H1 (cell line): Measurements from ENCODE around the gene PDE5A.

Experiments
- EGR1 ChIP-seq: IDR thresholded peaks from 2 replicates; pipeline ENCODE4 v1.6.1; 2011; ENCODE audit warnings: low read depth, low read length, borderline replicate concordance
- EP300 ChIP-seq, 2 experiments: IDR thresholded peaks; 1 replicate in 1 of 2; 2 replicates in 1 of 2; pipeline ENCODE4 v1.6.1; 2011 to 2012; ENCODE audit warnings: low read depth in 2 of 2, low read length in 2 of 2, mild to moderate bottlenecking in 2 of 2, borderline replicate concordance in 1 of 2, inconsistent platforms in 1 of 2, moderate library complexity in 1 of 2
- EZH2 ChIP-seq: fragments of 200-600 bp; sonication (generic); IDR thresholded peaks from 2 replicates; pipeline ENCODE4 v1.7.1; 2012; ENCODE audit warnings: low read depth, mild to moderate bottlenecking, moderate library complexity, low read length, inconsistent platforms; ENCODE audit not compliant: severe bottlenecking
- POLR2A ChIP-seq, 2 experiments: IDR thresholded peaks; 1 replicate in 1 of 2; 2 replicates in 1 of 2; pipeline ENCODE4 v1.6.1; 2011; ENCODE audit warnings: low read depth in 2 of 2, low read length in 2 of 2, mild to moderate bottlenecking in 2 of 2; ENCODE audit errors: control extremely low read depth in 1 of 2
- RAD21 ChIP-seq, 2 experiments: IDR thresholded peaks in 1 of 2; conservative IDR thresholded peaks in 1 of 2; 2 replicates each; pipeline ENCODE4 v1.6.1; 2011; ENCODE audit warnings: low read depth in 2 of 2, low read length in 2 of 2, improper control_type of control experiment in 1 of 2, inconsistent platforms in 1 of 2, mild to moderate bottlenecking in 1 of 2, moderate library complexity in 1 of 2
- RNF2 ChIP-seq: fragments of 200-900, 300-1000 bp; sonication (generic); IDR thresholded peaks from 2 replicates; pipeline ENCODE4 v1.7.1; 2016; ENCODE audit warnings: borderline replicate concordance, low read depth, mild to moderate bottlenecking, antibody characterized with exemption, low read length; ENCODE audit not compliant: poor library complexity, severe bottlenecking; ENCODE audit errors: missing control alignments
- SUZ12 ChIP-seq: fragments of 200-600 bp; sonication (generic); IDR thresholded peaks from 2 replicates; pipeline ENCODE4 v1.6.1; 2012; ENCODE audit warnings: mild to moderate bottlenecking, inconsistent platforms, low read length, moderate library complexity, mixed read lengths
- TAF1 ChIP-seq: IDR thresholded peaks from 2 replicates; pipeline ENCODE4 v1.6.1; 2011; ENCODE audit warnings: mild to moderate bottlenecking, low read depth, low read length
- TEAD4 ChIP-seq: IDR thresholded peaks from 2 replicates; pipeline ENCODE4 v1.6.1; 2012; ENCODE audit warnings: low read depth, low read length, inconsistent platforms, mixed read lengths
- YY1 ChIP-seq: IDR thresholded peaks from 2 replicates; pipeline ENCODE4 v1.6.1; 2011; ENCODE audit warnings: low read depth, mild to moderate bottlenecking, low read length
- ZNF274 ChIP-seq: IDR thresholded peaks from 2 replicates; pipeline ENCODE4 v1.7.0; 2012; ENCODE audit warnings: low read length, borderline replicate concordance; ENCODE audit errors: extremely low read depth
- TF ChIP-seq, protein P1 (sequence below), 3 experiments: IDR thresholded peaks; 1 replicate in 2 of 3; 2 replicates in 1 of 3; pipeline versions ENCODE4 v1.5.1 to v1.6.1; 2011; ENCODE audit warnings: low read length in 3 of 3, mild to moderate bottlenecking in 3 of 3, inconsistent platforms in 2 of 3, low read depth in 1 of 3, moderate library complexity in 1 of 3; ENCODE audit not compliant: insufficient read depth in 1 of 3; ENCODE audit errors: control extremely low read depth in 1 of 3
- TF ChIP-seq, protein P2 (sequence below): IDR thresholded peaks from 2 replicates; pipeline ENCODE4 v1.6.1; 2011; ENCODE audit warnings: low read depth, mild to moderate bottlenecking, low read length; ENCODE audit not compliant: insufficient read depth
- TF ChIP-seq, protein P3 (sequence below): IDR thresholded peaks from 2 replicates; pipeline ENCODE4 v1.6.1; 2012; ENCODE audit warnings: low read length, inconsistent platforms

DNA sequence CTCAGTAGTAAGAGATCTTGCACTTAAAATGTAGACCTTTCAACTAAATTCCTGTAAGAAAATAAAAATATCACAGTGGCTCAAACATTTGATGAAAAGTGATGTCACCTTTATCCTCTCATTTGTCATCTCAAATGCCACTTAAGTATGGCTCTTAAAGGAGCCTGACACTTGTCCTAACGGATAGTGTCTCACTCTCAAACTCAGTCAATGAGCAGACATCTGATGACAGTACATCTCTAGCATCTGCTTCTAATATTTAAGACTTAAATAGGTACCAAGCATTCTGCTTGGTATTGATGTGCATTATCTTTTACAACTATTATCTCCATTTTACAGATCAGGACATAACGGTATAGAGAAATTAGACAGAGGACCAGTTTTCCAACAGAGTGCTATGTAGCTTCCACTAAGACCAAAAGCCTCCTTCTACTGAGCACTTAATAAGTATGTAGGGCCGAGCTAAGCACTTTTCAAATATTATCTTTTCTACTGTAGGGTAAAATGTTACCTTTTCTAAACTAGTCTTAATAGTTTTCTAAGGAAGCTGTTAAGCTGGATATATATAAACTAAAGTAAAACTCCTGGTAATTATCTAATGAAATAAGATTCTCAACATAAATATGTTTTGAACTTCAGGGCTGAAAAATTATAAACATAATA lies 110.2 kb downstream of the PDE5A start:
- TF ChIP-seq, protein P1, sequence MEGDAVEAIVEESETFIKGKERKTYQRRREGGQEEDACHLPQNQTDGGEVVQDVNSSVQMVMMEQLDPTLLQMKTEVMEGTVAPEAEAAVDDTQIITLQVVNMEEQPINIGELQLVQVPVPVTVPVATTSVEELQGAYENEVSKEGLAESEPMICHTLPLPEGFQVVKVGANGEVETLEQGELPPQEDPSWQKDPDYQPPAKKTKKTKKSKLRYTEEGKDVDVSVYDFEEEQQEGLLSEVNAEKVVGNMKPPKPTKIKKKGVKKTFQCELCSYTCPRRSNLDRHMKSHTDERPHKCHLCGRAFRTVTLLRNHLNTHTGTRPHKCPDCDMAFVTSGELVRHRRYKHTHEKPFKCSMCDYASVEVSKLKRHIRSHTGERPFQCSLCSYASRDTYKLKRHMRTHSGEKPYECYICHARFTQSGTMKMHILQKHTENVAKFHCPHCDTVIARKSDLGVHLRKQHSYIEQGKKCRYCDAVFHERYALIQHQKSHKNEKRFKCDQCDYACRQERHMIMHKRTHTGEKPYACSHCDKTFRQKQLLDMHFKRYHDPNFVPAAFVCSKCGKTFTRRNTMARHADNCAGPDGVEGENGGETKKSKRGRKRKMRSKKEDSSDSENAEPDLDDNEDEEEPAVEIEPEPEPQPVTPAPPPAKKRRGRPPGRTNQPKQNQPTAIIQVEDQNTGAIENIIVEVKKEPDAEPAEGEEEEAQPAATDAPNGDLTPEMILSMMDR (IDR thresholded peaks at IDR 0.05; ENCODE audit: control extremely low read depth in 1 of 3, insufficient read depth in 1 of 3, low read depth in 1 of 3, low read length in 3 of 3): no peak
- no peak for TF ChIP-seq RAD21 (IDR thresholded peaks at IDR 0.05 in 1 of 2, conservative IDR thresholded peaks at IDR 0.05 in 1 of 2; ENCODE audit: low read depth in 2 of 2, low read length in 2 of 2)
- TF ChIP-seq ZNF274: no peak
- TF ChIP-seq, protein P2, sequence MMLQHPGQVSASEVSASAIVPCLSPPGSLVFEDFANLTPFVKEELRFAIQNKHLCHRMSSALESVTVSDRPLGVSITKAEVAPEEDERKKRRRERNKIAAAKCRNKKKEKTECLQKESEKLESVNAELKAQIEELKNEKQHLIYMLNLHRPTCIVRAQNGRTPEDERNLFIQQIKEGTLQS: no peak
- no peak for TF ChIP-seq TEAD4
- TF ChIP-seq SUZ12: no peak
- TF ChIP-seq POLR2A (IDR thresholded peaks at IDR 0.05; ENCODE audit: control extremely low read depth in 1 of 2, low read depth in 2 of 2, low read length in 2 of 2): no peak
- TF ChIP-seq RNF2: no peak
- no peak for TF ChIP-seq EZH2
- no peak for TF ChIP-seq EP300 (IDR thresholded peaks at IDR 0.05; ENCODE audit: borderline replicate concordance in 1 of 2, low read depth in 2 of 2, low read length in 2 of 2)
- TF ChIP-seq, protein P3, sequence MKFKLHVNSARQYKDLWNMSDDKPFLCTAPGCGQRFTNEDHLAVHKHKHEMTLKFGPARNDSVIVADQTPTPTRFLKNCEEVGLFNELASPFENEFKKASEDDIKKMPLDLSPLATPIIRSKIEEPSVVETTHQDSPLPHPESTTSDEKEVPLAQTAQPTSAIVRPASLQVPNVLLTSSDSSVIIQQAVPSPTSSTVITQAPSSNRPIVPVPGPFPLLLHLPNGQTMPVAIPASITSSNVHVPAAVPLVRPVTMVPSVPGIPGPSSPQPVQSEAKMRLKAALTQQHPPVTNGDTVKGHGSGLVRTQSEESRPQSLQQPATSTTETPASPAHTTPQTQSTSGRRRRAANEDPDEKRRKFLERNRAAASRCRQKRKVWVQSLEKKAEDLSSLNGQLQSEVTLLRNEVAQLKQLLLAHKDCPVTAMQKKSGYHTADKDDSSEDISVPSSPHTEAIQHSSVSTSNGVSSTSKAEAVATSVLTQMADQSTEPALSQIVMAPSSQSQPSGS: no peak
- TF ChIP-seq YY1: no peak
- TF ChIP-seq TAF1: no peak
- no peak for TF ChIP-seq EGR1
